Measurements from ENCODE around the gene LRRC8B. TPM values are rescaled to one million over a fixed set of nuclear protein-coding genes. Genes with fewer than 3 reads are reported as not detected.

Gene LRRC8B
- total and polyA plus RNA-seq, 2 experiments from 2014 or later: 4.6 to 5.1 TPM

GRCh38 chr1:89555550-89555949 is 30.9 kb downstream of the LRRC8B start:
- H3K9me3 ChIP-seq (ENCODE audit: low read depth): no peaks in the 10 kb centered on the region
- H2AFZ ChIP-seq: no peak overlapping the region
- H3K27ac ChIP-seq: no peak overlapping the region
- WGBS (ENCODE audit: low lambda C conversion rate, missing lambda C conversion rate): 84% methylated on average over 2 of the region's 2 CpGs
- H3K4me1 ChIP-seq (ENCODE audit: insufficient read depth): no peaks in the 10 kb centered on the region
- TF ChIP-seq EZH2phosphoT487 (IDR thresholded peaks at IDR 0.05; ENCODE audit: low read depth, severe bottlenecking, unreplicated experiment) (no peak), CTCF (IDR thresholded peaks at IDR 0.05; ENCODE audit: poor library complexity) (no peak), EZH2 (IDR thresholded peaks at IDR 0.05; ENCODE audit: borderline replicate concordance) (no peak)
- no peak overlapping the region for H3K4me2 ChIP-seq
- no peaks in the 10 kb centered on the region for H3K79me2 ChIP-seq
- H3K27me3 ChIP-seq: no peaks in the 10 kb centered on the region
- no peaks in the 10 kb centered on the region for H3K9me2 ChIP-seq (replicated peaks; ENCODE audit: insufficient read depth)
- no peak overlapping the region for H3K4me3 ChIP-seq
- no peak for DNase-seq (ENCODE audit: low spot score)
- H4K20me1 ChIP-seq (ENCODE audit: insufficient read depth, poor library complexity, severe bottlenecking): no peaks in the 10 kb centered on the region
- no peaks in the 10 kb centered on the region for H3K36me3 ChIP-seq (replicated peaks; ENCODE audit: insufficient read depth, low read depth)

- WGBS (ENCODE audit: low lambda C conversion rate, missing lambda C conversion rate): 92% methylated on average over 3 of the region's 3 CpGs
- Histone ChIP-seq H3K4me1 (ENCODE audit: insufficient read depth) (no peaks in the 10 kb centered on the region), H2AFZ (no peak overlapping the region), H3K27me3 (no peaks in the 10 kb centered on the region), H3K4me2 (no peak overlapping the region), H3K36me3 (replicated peaks; ENCODE audit: insufficient read depth, low read depth) (no peaks in the 10 kb centered on the region), H3K27ac (no peak overlapping the region), H3K9me2 (replicated peaks; ENCODE audit: insufficient read depth) (no peaks in the 10 kb centered on the region), H4K20me1 (ENCODE audit: insufficient read depth, poor library complexity, severe bottlenecking) (no peaks in the 10 kb centered on the region), H3K79me2 (no peaks in the 10 kb centered on the region), H3K9me3 (ENCODE audit: low read depth) (no peaks in the 10 kb centered on the region), H3K4me3 (no peak overlapping the region)
- DNase-seq (ENCODE audit: low spot score): no peak
- TF ChIP-seq CTCF (IDR thresholded peaks at IDR 0.05; ENCODE audit: poor library complexity): no peak
- TF ChIP-seq EZH2 (IDR thresholded peaks at IDR 0.05; ENCODE audit: borderline replicate concordance): no peak
Observed at GRCh38 chr1:89556726-89557444, 32.3 kb downstream of the LRRC8B start.

- TF ChIP-seq EZH2phosphoT487 (IDR thresholded peaks at IDR 0.05; ENCODE audit: low read depth, severe bottlenecking, unreplicated experiment) (no peak), EZH2 (IDR thresholded peaks at IDR 0.05; ENCODE audit: borderline replicate concordance) (no peak), CTCF (IDR thresholded peaks at IDR 0.05; ENCODE audit: poor library complexity) (no peak)
- Histone ChIP-seq H3K79me2 (no peaks in the 10 kb centered on the region), H3K27ac (no peak overlapping the region), H3K9me2 (replicated peaks; ENCODE audit: insufficient read depth) (no peaks in the 10 kb centered on the region), H3K4me1 (ENCODE audit: insufficient read depth) (no peaks in the 10 kb centered on the region), H3K4me3 (no peak overlapping the region), H3K4me2 (no peak overlapping the region), H3K9me3 (ENCODE audit: low read depth) (no peaks in the 10 kb centered on the region), H2AFZ (no peak overlapping the region), H3K36me3 (replicated peaks; ENCODE audit: insufficient read depth, low read depth) (no peaks in the 10 kb centered on the region), H3K27me3 (no peaks in the 10 kb centered on the region), H4K20me1 (ENCODE audit: insufficient read depth, poor library complexity, severe bottlenecking) (no peaks in the 10 kb centered on the region)
- 91% methylated on average over 3 of the region's 3 CpGs for WGBS (ENCODE audit: low lambda C conversion rate, missing lambda C conversion rate)
- no peak for DNase-seq (ENCODE audit: low spot score)
Observed at GRCh38 chr1:89557445-89557825, 32.8 kb downstream of the LRRC8B start.

Measured in hepatocyte (in vitro differentiated cells).